A549 (cell line): ENCODE results near the gene CCT8. TPM values are rescaled to one million over a fixed set of nuclear protein-coding genes. Genes with fewer than 3 reads are reported as not detected.

Experiments
- ATAC-seq, 2 experiments: fragments of 200-7000 bp in 1 of 2; fragments of >200 bp in 1 of 2; cut with Nextera tagmentation in 1 of 2; cut with Tn5 transposase in 1 of 2; 3 replicates each; pipeline versions ENCODE4 v1.8.0 to v1.9.1; 2018 to 2020; ENCODE audit warnings: mild to moderate bottlenecking in 1 of 2, moderate library complexity in 1 of 2
- CTCF ChIA-PET: fragments of 300-600 bp; sonication (Branson Sonifier 250); formaldehyde crosslinking; extraction: SDS; loops from one replicate; lab custom pipeline; 2021; ENCODE audit warnings: antibody characterized with exemption, inconsistent platforms; lab: Yijun Ruan, JAX
- POLR2A ChIA-PET: fragments of 350-600 bp; formaldehyde crosslinking; extraction: SDS; loops from one replicate; lab custom pipeline; 2021; ENCODE audit warnings: antibody characterized with exemption, inconsistent platforms; lab: Yijun Ruan, JAX
- DNase-seq, 2 experiments: peaks; one replicate each; pipeline versions ENCODE4 v3.0.0 to v3.0.0-alpha.2; 2011 to 2016; ENCODE audit warnings: low read depth in 1 of 2, low spot score in 1 of 2
- FAIRE-seq: peaks from 2 replicates; lab custom pipeline; 2011; peaks lifted over from hg19 to GRCh38; lab: Jason Lieb, UNC
- H3K27ac ChIP-seq, 2 experiments: fragments of >200 bp; sonication (Bioruptor Twin); formaldehyde crosslinking; 3 replicates each; pipeline ENCODE4 v1.5.1; 2016 to 2017
- H3K4me1 ChIP-seq: fragments of >200 bp; sonication (Bioruptor Twin); formaldehyde crosslinking; 3 replicates; pipeline ENCODE4 v1.6.1; 2016
- H3K4me2 ChIP-seq: fragments of >200 bp; sonication (Bioruptor Twin); formaldehyde crosslinking; 3 replicates; pipeline ENCODE4 v1.6.1; 2016
- H3K4me3 ChIP-seq: fragments of >200 bp; sonication (Bioruptor Twin); formaldehyde crosslinking; 3 replicates; pipeline ENCODE4 v1.5.1; 2016
- H3K9me3 ChIP-seq: fragments of >200 bp; sonication (Bioruptor Twin); formaldehyde crosslinking; 3 replicates; pipeline ENCODE4 v1.6.1; 2016
- CBX2 ChIP-seq: fragments of 200-600 bp; sonication (generic); IDR thresholded peaks from 2 replicates; pipeline ENCODE4 v1.6.1; 2016; ENCODE audit warnings: low read depth, mild to moderate bottlenecking, borderline replicate concordance
- CEBPB ChIP-seq, 2 experiments: fragments of >200 bp in 1 of 2; sonication (Bioruptor Twin) in 1 of 2; formaldehyde crosslinking in 1 of 2; IDR thresholded peaks; 2 replicates each; pipeline ENCODE4 v1.6.1; 2012 to 2016
- CHD4 ChIP-seq: fragments of 200-600 bp; sonication (generic); IDR thresholded peaks from 2 replicates; pipeline ENCODE4 v1.6.1; 2016; ENCODE audit warnings: antibody characterized with exemption, mild to moderate bottlenecking, borderline replicate concordance
- EHMT2 ChIP-seq: fragments of 200-600 bp; sonication (generic); IDR thresholded peaks from 2 replicates; pipeline ENCODE4 v1.6.1; 2016; ENCODE audit warnings: antibody characterized with exemption, low read depth, mild to moderate bottlenecking, moderate library complexity
- FOSB ChIP-seq: fragments of 250-450 bp; sonication (Bioruptor Pico); IDR thresholded peaks from 2 replicates; pipeline ENCODE4 v1.5.0; 2020; ENCODE audit warnings: mild to moderate bottlenecking, moderate library complexity
- GATA3 ChIP-seq: IDR thresholded peaks from 2 replicates; pipeline ENCODE4 v1.6.1; 2012; ENCODE audit warnings: borderline replicate concordance
- HOXB13 ChIP-seq: fragments of 250-450 bp; sonication (Bioruptor Pico); IDR thresholded peaks from 2 replicates; pipeline ENCODE4 v1.5.0; 2020; ENCODE audit warnings: low read depth, mild to moderate bottlenecking, moderate library complexity
- JUN ChIP-seq, 2 experiments: fragments of >200 bp; sonication (Bioruptor Twin); formaldehyde crosslinking; IDR thresholded peaks; 2 replicates in 1 of 2; 3 replicates in 1 of 2; pipeline ENCODE4 v1.6.1; 2016 to 2017
- NFE2L2 ChIP-seq: fragments of 150-350 bp; conservative IDR thresholded peaks from 2 replicates; pipeline ENCODE4 v1.6.1; 2014; ENCODE audit warnings: low read length
- NPAS2 ChIP-seq: fragments of 250-450 bp; sonication (Bioruptor Pico); IDR thresholded peaks from 2 replicates; pipeline ENCODE4 v1.8.0; 2022; ENCODE audit warnings: mild to moderate bottlenecking, moderate library complexity, borderline replicate concordance
- POLR2A ChIP-seq: IDR thresholded peaks from 2 replicates; pipeline ENCODE4 v1.6.1; 2012; ENCODE audit warnings: mild to moderate bottlenecking, low read length
- RARB ChIP-seq: fragments of 250-450 bp; sonication (Bioruptor Pico); IDR thresholded peaks from 2 replicates; pipeline ENCODE4 v1.8.0; 2021; ENCODE audit warnings: mild to moderate bottlenecking, moderate library complexity
- SREBF2 ChIP-seq: fragments of 450-650 bp; IDR thresholded peaks from 2 replicates; pipeline ENCODE4 v1.6.1; 2014; ENCODE audit warnings: mild to moderate bottlenecking, moderate library complexity
- TP53 ChIP-seq: fragments of 250-450 bp; sonication (Bioruptor Pico); IDR thresholded peaks from 2 replicates; pipeline ENCODE4 v1.5.0; 2021; ENCODE audit warnings: mild to moderate bottlenecking, moderate library complexity
- ZC3H11A ChIP-seq: fragments of 450-650 bp; IDR thresholded peaks from 2 replicates; pipeline ENCODE4 v1.6.1; 2014; ENCODE audit warnings: antibody characterized with exemption, mild to moderate bottlenecking
- ZNF302 ChIP-seq: fragments of 250-450 bp; sonication (Bioruptor Pico); IDR thresholded peaks from 2 replicates; pipeline ENCODE4 v1.9.0; 2021; ENCODE audit warnings: inconsistent platforms, mild to moderate bottlenecking, moderate library complexity
- WGBS: methylation state at CpG from one replicate; pipeline ENCODE4 v1.1.6; 2017; ENCODE audit errors: missing lambda C conversion rate; 5-methylcytosine and 5-hydroxymethylcytosine counted together
- polyA plus RNA-seq, 4 experiments: library from polyadenylated mRNA; depleted of rRNA in 3 of 4; stranded (reverse); fragments of >200 nt; fragmentation: RNase III in 1 of 4; extraction: RNeasy Plus Mini Kit Qiagen cat#74134 plus additional on column Dnase treatment in 1 of 4; gene quantifications; 2 replicates in 3 of 4; 3 replicates in 1 of 4; pipeline ENCODE4 v1.2.3, GENCODE V29; 2011 to 2017
- TF ChIP-seq, protein P1 (sequence below): fragments of 200-600 bp; sonication (generic); IDR thresholded peaks from 2 replicates; pipeline ENCODE4 v1.6.1; 2016; ENCODE audit warnings: antibody characterized with exemption, mild to moderate bottlenecking, moderate library complexity
- TF ChIP-seq, protein P2 (sequence below): fragments of 150-350 bp; IDR thresholded peaks from 2 replicates; pipeline ENCODE4 v1.6.1; 2014; ENCODE audit warnings: low read depth, mild to moderate bottlenecking, low read length
- TF ChIP-seq, protein P3 (sequence below): fragments of >200 bp; sonication (Bioruptor Twin); formaldehyde crosslinking; IDR thresholded peaks from 3 replicates; pipeline ENCODE4 v1.6.1; 2016

The CCT8 gene
- polyA plus RNA-seq, 2 of the 4 experiments (the other 2 are of a cell fraction), result 216 to 296 TPM

DNA sequence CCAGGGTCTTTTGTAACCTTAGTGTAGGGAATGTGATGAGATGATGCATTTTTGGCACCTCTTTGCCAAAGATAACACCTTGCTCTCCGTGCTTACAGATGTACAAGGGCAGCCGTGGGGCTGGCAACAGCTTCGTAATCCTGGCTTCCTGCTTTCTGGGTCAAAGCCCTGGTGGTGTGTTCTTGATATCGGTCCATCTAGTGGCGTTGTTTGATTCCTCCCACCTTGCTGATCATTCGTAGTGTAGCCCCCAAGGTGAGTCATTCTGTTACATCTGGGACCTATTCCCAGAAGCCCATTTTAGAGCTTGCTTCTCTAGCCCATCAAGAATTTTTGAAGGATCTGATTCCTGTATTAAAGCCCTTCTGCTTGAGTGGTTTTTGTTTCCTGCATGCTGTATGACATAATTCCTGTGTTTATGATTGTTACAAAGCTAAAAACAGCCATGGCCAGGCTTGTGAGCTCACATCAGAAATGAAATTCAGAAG lies 7.0 kb upstream of the CCT8 start:
- no peaks in the 10 kb centered on the region for H3K9me3 ChIP-seq
- FAIRE-seq (no peak), DNase-seq (no peak), ATAC-seq (no peak)
- 83% methylated on average over 6 of the region's 6 CpGs for WGBS
- H3K4me3 ChIP-seq, result no peak overlapping the region
- H3K27ac ChIP-seq, result no peak overlapping the region
- POLR2A ChIA-PET, result no interaction called here
- TF ChIP-seq CHD4 (no peak), NPAS2 (no peak), ZC3H11A (no peak), GATA3 (no peak), CBX2 (no peak), CEBPB (IDR thresholded peaks at IDR 0.05) (no peak), FOSB (no peak), SREBF2 (no peak), POLR2A (no peak), EHMT2 (no peak), RARB (CRISPR knock-in tag) (no peak), TP53 (CRISPR knock-in tag) (no peak), HOXB13 (CRISPR knock-in tag) (no peak), ZNF302 (CRISPR knock-in tag) (no peak), JUN (IDR thresholded peaks at IDR 0.05) (no peak)
- TF ChIP-seq, protein P1, sequence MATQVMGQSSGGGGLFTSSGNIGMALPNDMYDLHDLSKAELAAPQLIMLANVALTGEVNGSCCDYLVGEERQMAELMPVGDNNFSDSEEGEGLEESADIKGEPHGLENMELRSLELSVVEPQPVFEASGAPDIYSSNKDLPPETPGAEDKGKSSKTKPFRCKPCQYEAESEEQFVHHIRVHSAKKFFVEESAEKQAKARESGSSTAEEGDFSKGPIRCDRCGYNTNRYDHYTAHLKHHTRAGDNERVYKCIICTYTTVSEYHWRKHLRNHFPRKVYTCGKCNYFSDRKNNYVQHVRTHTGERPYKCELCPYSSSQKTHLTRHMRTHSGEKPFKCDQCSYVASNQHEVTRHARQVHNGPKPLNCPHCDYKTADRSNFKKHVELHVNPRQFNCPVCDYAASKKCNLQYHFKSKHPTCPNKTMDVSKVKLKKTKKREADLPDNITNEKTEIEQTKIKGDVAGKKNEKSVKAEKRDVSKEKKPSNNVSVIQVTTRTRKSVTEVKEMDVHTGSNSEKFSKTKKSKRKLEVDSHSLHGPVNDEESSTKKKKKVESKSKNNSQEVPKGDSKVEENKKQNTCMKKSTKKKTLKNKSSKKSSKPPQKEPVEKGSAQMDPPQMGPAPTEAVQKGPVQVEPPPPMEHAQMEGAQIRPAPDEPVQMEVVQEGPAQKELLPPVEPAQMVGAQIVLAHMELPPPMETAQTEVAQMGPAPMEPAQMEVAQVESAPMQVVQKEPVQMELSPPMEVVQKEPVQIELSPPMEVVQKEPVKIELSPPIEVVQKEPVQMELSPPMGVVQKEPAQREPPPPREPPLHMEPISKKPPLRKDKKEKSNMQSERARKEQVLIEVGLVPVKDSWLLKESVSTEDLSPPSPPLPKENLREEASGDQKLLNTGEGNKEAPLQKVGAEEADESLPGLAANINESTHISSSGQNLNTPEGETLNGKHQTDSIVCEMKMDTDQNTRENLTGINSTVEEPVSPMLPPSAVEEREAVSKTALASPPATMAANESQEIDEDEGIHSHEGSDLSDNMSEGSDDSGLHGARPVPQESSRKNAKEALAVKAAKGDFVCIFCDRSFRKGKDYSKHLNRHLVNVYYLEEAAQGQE, result no peak
- TF ChIP-seq, protein P2, sequence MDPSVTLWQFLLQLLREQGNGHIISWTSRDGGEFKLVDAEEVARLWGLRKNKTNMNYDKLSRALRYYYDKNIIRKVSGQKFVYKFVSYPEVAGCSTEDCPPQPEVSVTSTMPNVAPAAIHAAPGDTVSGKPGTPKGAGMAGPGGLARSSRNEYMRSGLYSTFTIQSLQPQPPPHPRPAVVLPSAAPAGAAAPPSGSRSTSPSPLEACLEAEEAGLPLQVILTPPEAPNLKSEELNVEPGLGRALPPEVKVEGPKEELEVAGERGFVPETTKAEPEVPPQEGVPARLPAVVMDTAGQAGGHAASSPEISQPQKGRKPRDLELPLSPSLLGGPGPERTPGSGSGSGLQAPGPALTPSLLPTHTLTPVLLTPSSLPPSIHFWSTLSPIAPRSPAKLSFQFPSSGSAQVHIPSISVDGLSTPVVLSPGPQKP, result no peak
- no peaks in the 10 kb centered on the region for H3K4me1 ChIP-seq
- CTCF ChIA-PET, result interaction anchor here (1.3 to 1.9 kb wide), 2 partner anchors 268 to 296 kb away, joined by 3 to 4 read pairs; no protein-coding TSS in a partner anchor
- no peak overlapping the region for H3K4me2 ChIP-seq

DNA sequence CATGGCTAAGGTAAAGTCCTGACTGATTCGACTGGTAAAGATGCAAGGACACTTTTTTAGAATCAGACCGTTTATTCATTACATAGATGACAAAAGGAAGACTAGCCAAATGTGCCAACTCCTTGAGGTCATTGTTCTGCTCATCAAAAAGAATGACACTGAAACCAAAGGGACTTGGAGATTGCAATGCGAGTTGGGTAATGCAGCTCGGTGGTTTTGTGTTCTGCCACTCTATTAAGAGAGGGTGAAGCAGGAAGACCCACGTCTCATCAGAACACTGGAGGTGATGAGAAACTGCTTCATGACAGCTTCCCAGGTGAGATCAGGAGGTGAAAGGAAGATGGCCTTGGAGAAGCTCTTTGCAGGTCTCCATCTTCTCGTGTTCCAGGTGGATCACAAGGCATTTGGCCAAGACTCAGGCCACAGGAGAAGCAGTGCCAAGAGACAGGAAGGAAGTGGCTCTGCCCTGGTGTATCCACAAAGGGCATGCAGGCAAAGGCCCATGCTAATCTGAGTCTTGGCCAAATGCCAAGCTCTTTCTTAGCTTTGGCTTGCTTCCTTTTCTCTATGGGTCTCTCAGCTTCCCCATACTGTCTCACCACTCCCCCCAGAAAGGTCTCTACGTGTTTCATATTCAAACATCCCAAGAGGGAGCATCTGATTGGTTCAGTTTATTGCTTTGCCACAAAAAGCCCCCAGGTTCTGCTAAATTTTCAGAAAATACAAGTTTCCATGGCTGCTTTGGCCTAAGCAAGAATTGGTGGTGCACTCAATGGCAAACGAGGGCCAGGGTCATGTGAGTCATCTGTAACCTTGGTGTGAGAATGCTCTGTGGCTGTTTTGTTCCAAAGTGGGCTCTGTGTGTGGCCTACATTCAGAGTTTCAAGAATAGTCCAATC lies 5.7 kb upstream of the CCT8 start:
- WGBS, result 84% methylated on average over 8 of the region's 8 CpGs
- TF ChIP-seq JUN (IDR thresholded peaks at IDR 0.05) (no peak), NFE2L2 (no peak)
- TF ChIP-seq, protein P3, sequence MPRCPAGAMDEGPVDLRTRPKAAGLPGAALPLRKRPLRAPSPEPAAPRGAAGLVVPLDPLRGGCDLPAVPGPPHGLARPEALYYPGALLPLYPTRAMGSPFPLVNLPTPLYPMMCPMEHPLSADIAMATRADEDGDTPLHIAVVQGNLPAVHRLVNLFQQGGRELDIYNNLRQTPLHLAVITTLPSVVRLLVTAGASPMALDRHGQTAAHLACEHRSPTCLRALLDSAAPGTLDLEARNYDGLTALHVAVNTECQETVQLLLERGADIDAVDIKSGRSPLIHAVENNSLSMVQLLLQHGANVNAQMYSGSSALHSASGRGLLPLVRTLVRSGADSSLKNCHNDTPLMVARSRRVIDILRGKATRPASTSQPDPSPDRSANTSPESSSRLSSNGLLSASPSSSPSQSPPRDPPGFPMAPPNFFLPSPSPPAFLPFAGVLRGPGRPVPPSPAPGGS, result no peak
- ATAC-seq (no peak), DNase-seq (no peak), FAIRE-seq (no peak)
- Histone ChIP-seq H3K4me1 (no peaks in the 10 kb centered on the region), H3K4me2 (no peak overlapping the region), H3K9me3 (no peaks in the 10 kb centered on the region), H3K4me3 (no peak overlapping the region), H3K27ac (no peak overlapping the region)
- ChIA-PET POLR2A (no interaction called here), CTCF (interaction anchor here (0.6 to 1.9 kb wide), 4 partner anchors 269 to 298 kb away, joined by 3 to 4 read pairs (median 3); no protein-coding TSS in a partner anchor)
